ENCODE results near the gene STPG1. TPM values are rescaled to one million over a fixed set of nuclear protein-coding genes. Genes with fewer than 3 reads are reported as not detected.

The STPG1 gene
- polyA plus RNA-seq, 1 donor from 2014 or later, result 0.89 TPM

GRCh38 chr1:24338447-24338846 lies 75.1 kb downstream of the STPG1 start:
- Histone ChIP-seq H3K9me3 (ENCODE audit: low read length) (no peaks in the 10 kb centered on the region), H4K20me1 (ENCODE audit: insufficient read depth) (no peaks in the 10 kb centered on the region), H2AFZ (ENCODE audit: low read depth, low read length) (no peak overlapping the region), H3K79me2 (replicated peaks; ENCODE audit: insufficient read depth, low read length) (no peaks in the 10 kb centered on the region), H3K4me2 (ENCODE audit: low read length) (no peak overlapping the region), H3F3A (ENCODE audit: insufficient read depth, low read length, poor library complexity, severe bottlenecking) (no peaks in the 10 kb centered on the region), H3K27ac (ENCODE audit: low read length) (no peak overlapping the region), H3K4me3 (ENCODE audit: low read length) (no peak overlapping the region), H3K9ac (ENCODE audit: low read length) (no peak overlapping the region), H3K36me3 (ENCODE audit: insufficient read depth, low read length) (no peaks in the 10 kb centered on the region), H3K9me2 (ENCODE audit: insufficient read depth, low read length) (no peaks in the 10 kb centered on the region), H3K27me3 (ENCODE audit: insufficient read depth, low read depth, low read length) (no peaks in the 10 kb centered on the region)
- no peak for TF ChIP-seq SMC3 (conservative IDR thresholded peaks at IDR 0.05; ENCODE audit: poor library complexity)
- no peak for TF ChIP-seq REST (IDR thresholded peaks at IDR 0.05; ENCODE audit: borderline replicate concordance)
- TF ChIP-seq TAF1 (IDR thresholded peaks at IDR 0.05; ENCODE audit: low read depth), result no peak
- no peak for TF ChIP-seq CTCF (IDR thresholded peaks at IDR 0.05; ENCODE audit: poor library complexity, severe bottlenecking)
- TF ChIP-seq POLR2AphosphoS5 (IDR thresholded peaks at IDR 0.05), result no peak
- TF ChIP-seq RAD21 (conservative IDR thresholded peaks at IDR 0.05), result no peak
- no peak for TF ChIP-seq EZH2 (IDR thresholded peaks at IDR 0.05; ENCODE audit: borderline replicate concordance, insufficient read depth, low read length, poor library complexity, severe bottlenecking)
- no peak for TF ChIP-seq MXI1 (conservative IDR thresholded peaks at IDR 0.05; ENCODE audit: poor library complexity, severe bottlenecking)
- TF ChIP-seq EP300 (conservative IDR thresholded peaks at IDR 0.05; ENCODE audit: poor library complexity, severe bottlenecking), result no peak

- Histone ChIP-seq H3K4me3 (ENCODE audit: low read length) (no peak overlapping the region), H3K9me2 (ENCODE audit: insufficient read depth, low read length) (no peaks in the 10 kb centered on the region), H3K4me2 (ENCODE audit: low read length) (no peak overlapping the region)
These were observed 76.1 kb downstream of the STPG1 start for GRCh38 chr1:24337455-24337854.

More at GRCh38 chr1:24337455-24337854, 76.1 kb downstream of the STPG1 start:
- Histone ChIP-seq H3K79me2 (replicated peaks; ENCODE audit: insufficient read depth, low read length) (no peaks in the 10 kb centered on the region), H3F3A (ENCODE audit: insufficient read depth, low read length, poor library complexity, severe bottlenecking) (no peaks in the 10 kb centered on the region), H3K9me3 (ENCODE audit: low read length) (no peaks in the 10 kb centered on the region), H2AFZ (ENCODE audit: low read depth, low read length) (no peak overlapping the region), H3K27ac (ENCODE audit: low read length) (no peak overlapping the region), H3K9ac (ENCODE audit: low read length) (no peak overlapping the region), H3K36me3 (ENCODE audit: insufficient read depth, low read length) (no peaks in the 10 kb centered on the region), H3K27me3 (ENCODE audit: insufficient read depth, low read depth, low read length) (no peaks in the 10 kb centered on the region), H4K20me1 (ENCODE audit: insufficient read depth) (no peaks in the 10 kb centered on the region)
- TF ChIP-seq EP300 (conservative IDR thresholded peaks at IDR 0.05; ENCODE audit: poor library complexity, severe bottlenecking) (no peak), MXI1 (conservative IDR thresholded peaks at IDR 0.05; ENCODE audit: poor library complexity, severe bottlenecking) (no peak), REST (IDR thresholded peaks at IDR 0.05; ENCODE audit: borderline replicate concordance) (no peak), CTCF (IDR thresholded peaks at IDR 0.05; ENCODE audit: poor library complexity, severe bottlenecking) (no peak)

Measured in neural cell (in vitro differentiated cells).